ENCODE data around the gene DLGAP5. TPM values are rescaled to one million over a fixed set of nuclear protein-coding genes. Genes with fewer than 3 reads are reported as not detected.

Gene DLGAP5
- total RNA-seq, 1 experiment from 2014 or later, result 118 TPM

- no peak overlapping the region for H3K14ac ChIP-seq (ENCODE audit: insufficient read depth, low read length)
Measured at GRCh38 chr14:55115460-55115859, 75.9 kb downstream of the DLGAP5 start.

More at GRCh38 chr14:55115460-55115859, 75.9 kb downstream of the DLGAP5 start:
- Histone ChIP-seq H3K56ac (ENCODE audit: insufficient read length, low read depth, low read length) (no peak overlapping the region), H2BK120ac (ENCODE audit: low read depth, low read length, poor library complexity, severe bottlenecking) (no peak overlapping the region), H3K27me3 (ENCODE audit: insufficient read depth, low read length) (no peaks in the 10 kb centered on the region), H3K79me2 (ENCODE audit: insufficient read depth, low read length) (no peaks in the 10 kb centered on the region), H2BK5ac (ENCODE audit: insufficient read length, low read length) (no peak overlapping the region), H2BK20ac (ENCODE audit: low read depth, low read length, poor library complexity, severe bottlenecking) (no peak overlapping the region), H4K8ac (replicated peaks; ENCODE audit: insufficient read length, low read depth, low read length) (no peak overlapping the region), H3K23ac (ENCODE audit: insufficient read length, low read depth, low read length) (no peak overlapping the region), H4K91ac (ENCODE audit: insufficient read length, low read depth, low read length) (no peak overlapping the region), H3K79me1 (ENCODE audit: insufficient read depth, low read depth, low read length, poor library complexity, severe bottlenecking) (no peaks in the 10 kb centered on the region), H2BK12ac (ENCODE audit: insufficient read length, low read depth, low read length) (no peak overlapping the region), H3K4ac (ENCODE audit: low read depth, low read length) (no peak overlapping the region), H4K5ac (ENCODE audit: insufficient read length, low read depth, low read length) (no peak overlapping the region), H3K9me3 (ENCODE audit: control insufficient read depth, low read depth, low read length) (no peaks in the 10 kb centered on the region), H4K20me1 (ENCODE audit: control insufficient read depth, insufficient read depth, insufficient read length) (no peaks in the 10 kb centered on the region), H3K23me2 (ENCODE audit: insufficient read length, low read depth, low read length, poor library complexity, severe bottlenecking) (no peaks in the 10 kb centered on the region), H3K27ac (ENCODE audit: insufficient read length, low read depth, low read length) (no peak overlapping the region), H2BK15ac (ENCODE audit: low read depth, low read length) (no peak overlapping the region), H3K18ac (ENCODE audit: insufficient read length, low read depth, low read length) (no peak overlapping the region), H3K4me1 (ENCODE audit: insufficient read depth, low read length) (no peaks in the 10 kb centered on the region), H2AK5ac (ENCODE audit: insufficient read length, low read length) (no peak overlapping the region), H3K4me2 (ENCODE audit: insufficient read depth, insufficient read length, low read length) (no peak overlapping the region), H3K9ac (ENCODE audit: extremely low read depth, insufficient read length, low read length) (no peak overlapping the region), H2AFZ (ENCODE audit: low read length) (no peak overlapping the region), H3T11ph (ENCODE audit: low read length) (no peak overlapping the region)
- TF ChIP-seq CTCF (conservative IDR thresholded peaks at IDR 0.05), result no peak
- no peak overlapping the region for H3K4me3 Mint-ChIP-seq
- no peaks in the 10 kb centered on the region for H3K9me3 Mint-ChIP-seq
- peaks cover 32% of the 10 kb centered on the region for H3K27me3 Mint-ChIP-seq (ENCODE audit: low read depth)
- H3K27ac Mint-ChIP-seq, result no peak overlapping the region
- H3K36me3 Mint-ChIP-seq (ENCODE audit: insufficient read depth in 1 of 3, low read depth in 3 of 3), result no peaks in the 10 kb centered on the region
- no peak for DNase-seq
- H3K4me1 Mint-ChIP-seq, result peaks cover 6 to 7% of the 10 kb centered on the region in 2 experiments
- WGBS (ENCODE audit: extremely low coverage, insufficient read length, low lambda C conversion rate), result no CpG with 5 or more reads among the region's 3 CpGs

Measured in H9 (cell line).